Left colon (tissue), 2 donors: ENCODE results near the gene DBF4. TPM values are rescaled to one million over a fixed set of nuclear protein-coding genes. Genes with fewer than 3 reads are reported as not detected.
A peak's percentile ranks its signal among the peaks of the same experiment; 100 is the strongest.
"Not testable (repeated sequence)": the region's sequence is repeated elsewhere in the genome, so short reads cannot be mapped to it uniquely, and the experiment has no call there.

ENCODE experiments used
- ATAC-seq: fragments of 200-7000 bp; cut with Tn5 transposase; one replicate; pipeline ENCODE4 v1.9.1; 2020; ENCODE audit warnings: mild to moderate bottlenecking, moderate library complexity
- DNase-seq, 2 donors: peaks; one replicate each; pipeline ENCODE4 v3.0.0-alpha.2; 2020
- intact Hi-C, 2 donors: fragments of 100-400 bp; cut with DNase I in 1 of 2; cut with micrococcal nuclease in 1 of 2; formaldehyde crosslinking; loops; one replicate each; pipeline versions ENCODE4 v1.11.2 to v1.14.0; 2022; cut with DNase I, micrococcal nuclease
- total RNA-seq, 2 donors: library from RNA; stranded (reverse); fragmentation: NEBNext Ultra II Directional; extraction: Animal tissue kit (Norgen Biotek cat#: 25700); gene quantifications; one replicate each; pipeline ENCODE4 v1.2.1, GENCODE V29; 2021
- donor health status: DM: no; HTN: no; CAD: no.
- donor health status: DM: yes; HTN: yes; CAD: no.

The DBF4 gene
- total RNA-seq, 2 donors from 2014 or later, result 11.0 to 15.0 TPM

DNA sequence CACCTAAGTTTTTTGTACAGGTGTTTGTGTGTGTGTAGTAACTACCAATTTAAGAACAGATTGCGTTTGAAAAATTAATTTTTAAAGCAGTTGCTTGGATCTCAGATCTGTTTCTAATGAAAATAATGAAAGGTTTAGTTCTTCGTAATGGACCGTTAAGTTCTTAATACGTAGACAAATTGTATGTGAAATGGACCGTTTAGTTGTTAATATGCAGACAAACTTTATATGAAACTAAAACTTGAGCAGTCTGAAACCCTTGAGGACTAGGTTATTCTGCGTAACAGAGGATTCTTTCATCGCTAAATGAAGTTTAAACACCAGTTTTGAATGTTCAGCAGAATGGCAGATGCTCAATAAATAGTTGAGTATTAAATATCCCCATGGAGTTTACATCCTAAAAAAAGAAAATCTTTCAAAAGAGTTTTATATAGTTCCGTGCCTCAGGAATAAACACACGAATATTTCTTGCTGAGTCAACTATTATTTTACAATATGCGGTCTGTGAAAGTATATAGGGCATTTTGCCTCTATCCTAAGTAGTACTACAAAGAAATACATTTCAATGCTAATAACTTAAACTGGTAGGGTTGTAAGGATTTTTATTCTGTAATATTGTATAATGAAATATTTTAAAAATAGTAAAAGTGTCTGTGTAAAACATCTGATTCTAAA is 1.2 kb downstream of the DBF4 start:
- intact Hi-C loops, result no loop called here
- ATAC-seq (no peak), DNase-seq (no peak)

DNA sequence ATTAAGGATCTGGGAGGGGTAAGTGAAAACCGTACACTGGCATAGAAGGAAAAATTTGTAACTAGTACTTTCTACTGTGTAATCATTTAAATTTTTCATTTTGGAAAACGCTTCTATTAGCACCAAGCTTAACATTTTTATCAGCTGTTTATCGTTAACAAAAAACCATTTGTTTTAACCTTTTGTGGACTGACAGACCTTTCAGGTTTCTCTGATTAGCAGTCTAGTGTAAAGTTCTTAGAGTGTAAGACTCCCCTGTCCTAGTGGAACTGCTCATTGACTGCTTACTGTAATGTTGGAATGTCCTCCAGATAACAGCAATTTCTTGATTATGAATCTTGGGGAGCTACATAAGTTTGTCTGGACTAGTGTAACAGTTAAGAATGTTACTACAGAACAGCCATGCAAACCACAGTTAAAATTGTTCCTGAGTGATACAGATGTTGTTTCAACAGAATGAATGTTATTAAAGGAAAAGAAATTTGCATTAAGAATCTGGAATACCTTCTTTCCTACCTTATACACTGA is 2.0 kb downstream of the DBF4 start:
- DNase-seq (no peak), ATAC-seq (no peak)
- intact Hi-C loops, result no loop called here

DNA sequence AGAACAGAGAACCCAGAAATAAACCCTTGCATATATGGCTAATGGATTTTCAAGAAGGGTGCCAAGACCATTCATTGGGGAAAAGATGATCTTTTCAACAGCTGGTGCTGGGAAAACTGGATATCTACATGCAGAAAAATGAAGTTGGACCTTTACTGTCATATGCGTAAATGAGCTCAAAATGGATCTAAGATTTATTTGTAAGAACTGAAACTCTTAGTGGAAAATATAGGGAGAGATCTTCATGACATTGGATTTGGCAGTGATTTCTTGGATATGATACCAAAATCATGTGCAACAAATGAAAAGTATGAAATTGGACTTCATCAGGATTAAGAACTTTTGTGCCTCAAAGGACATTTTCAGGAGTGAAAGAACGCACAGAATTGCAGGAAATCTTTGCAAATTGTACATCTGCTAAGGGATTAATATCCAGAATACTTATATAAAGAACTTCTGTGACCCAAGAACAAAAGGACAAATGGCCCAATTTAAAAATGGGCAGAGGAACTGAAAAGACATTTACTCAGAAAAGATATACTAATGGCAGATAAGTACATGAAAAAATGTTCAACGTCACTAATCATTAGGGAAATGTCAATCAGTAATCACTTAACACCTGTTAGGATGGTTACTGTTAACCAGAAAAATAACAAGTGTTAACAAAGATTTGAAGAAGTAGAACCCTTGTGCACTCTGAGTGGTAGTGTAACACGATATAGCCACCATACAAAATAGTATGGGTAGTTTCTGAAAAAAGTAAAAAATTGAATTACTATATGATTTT is 6.1 kb downstream of the DBF4 start:
- DNase-seq (no peak), ATAC-seq (no peak)
- intact Hi-C loops, result loop anchor here in 1 of 2 donors (10.0 kb wide), 1 partner anchor 378 kb away; no protein-coding TSS in a partner anchor

DNA sequence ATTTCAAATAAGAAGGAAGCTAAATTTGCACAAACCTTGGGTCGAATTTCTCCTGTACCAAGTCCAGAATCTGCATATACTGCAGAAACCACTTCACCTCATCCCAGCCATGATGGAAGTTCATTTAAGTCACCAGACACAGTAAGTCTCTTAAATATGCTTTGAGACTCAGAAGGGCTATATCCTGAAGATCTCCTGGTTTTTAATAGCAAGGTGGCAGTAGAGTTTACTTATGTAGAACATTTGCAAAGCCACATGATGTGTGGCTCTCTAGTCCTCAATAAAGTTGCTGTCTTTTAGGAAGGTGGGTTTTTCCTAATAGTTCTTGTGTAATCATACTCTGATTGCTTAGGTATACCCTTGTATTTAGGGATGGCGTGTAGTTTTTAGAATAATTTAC is 8.7 kb downstream of the DBF4 start:
- no peak for DNase-seq

GRCh38 chr7:87886875-87887274 is 10.6 kb downstream of the DBF4 start:
- DNase-seq (no peak), ATAC-seq (peak; percentile 34)
- intact Hi-C loops, result loop anchor here in 1 of 2 donors (10.0 kb wide), 1 partner anchor 382 kb away; no protein-coding TSS in a partner anchor

More for the DNA sequence above, 8.7 kb downstream of the DBF4 start:
- intact Hi-C loops, result loop anchor here in 1 of 2 donors (10.0 kb wide), 1 partner anchor 380 kb away; no protein-coding TSS in a partner anchor
- no peak for ATAC-seq

- ATAC-seq, result no peak
- DNase-seq, result no peak
- intact Hi-C loops, result no loop called here
Observed at GRCh38 chr7:87895363-87895762, 19.1 kb downstream of the DBF4 start.

DNA sequence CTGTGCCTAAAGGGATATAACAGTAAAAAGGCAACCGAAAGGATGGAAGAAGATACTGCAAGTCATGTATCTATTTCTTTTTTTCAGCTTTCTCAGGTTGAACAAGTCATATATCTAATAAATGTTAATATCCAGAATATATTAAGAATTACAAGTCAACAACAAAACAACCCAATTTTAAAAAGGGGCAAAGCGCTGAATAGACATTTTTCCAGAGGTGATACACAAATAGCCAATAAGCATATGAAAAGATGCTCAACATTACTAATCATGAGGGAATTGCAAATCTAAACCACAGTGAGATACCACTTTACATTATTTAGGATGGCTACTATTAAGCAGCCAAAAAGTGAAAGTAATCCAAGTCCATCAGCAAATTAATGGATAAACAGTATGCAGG is 23.0 kb downstream of the DBF4 start:
- DNase-seq, result no peak
- ATAC-seq, result no peak
- intact Hi-C loops, result no loop called here

GRCh38 chr7:87907136-87907906 is 31.0 kb downstream of the DBF4 start:
- DNase-seq, intact Hi-C loops, ATAC-seq: not testable (repeated sequence)

GRCh38 chr7:87908814-87909213 is 32.5 kb downstream of the DBF4 start:
- ATAC-seq, intact Hi-C loops, DNase-seq: not testable (repeated sequence)

- ATAC-seq, result no peak
- DNase-seq, result no peak
- intact Hi-C loops, result no loop called here
Observed at GRCh38 chr7:87912121-87912520, 35.8 kb downstream of the DBF4 start.

DNA sequence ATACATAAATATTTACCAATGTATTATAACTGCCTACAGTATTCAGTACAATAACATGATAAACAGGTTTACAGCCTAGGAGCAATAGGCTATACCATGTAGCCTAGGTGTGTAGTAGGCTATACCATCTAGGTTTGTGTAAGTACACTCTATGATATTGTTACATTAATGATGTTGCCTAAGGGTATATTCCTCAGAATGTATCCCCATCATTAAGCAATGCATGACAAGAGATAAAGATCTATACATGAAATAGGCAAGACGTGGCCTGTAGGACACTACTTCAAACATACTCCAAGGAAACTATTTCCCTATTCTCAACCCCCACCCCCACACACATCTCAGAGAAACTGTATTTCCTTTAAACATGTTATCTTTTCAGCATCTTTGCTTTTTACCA is 42.4 kb downstream of the DBF4 start:
- intact Hi-C loops, result no loop called here
- DNase-seq, result no peak
- ATAC-seq, result no peak

DNA sequence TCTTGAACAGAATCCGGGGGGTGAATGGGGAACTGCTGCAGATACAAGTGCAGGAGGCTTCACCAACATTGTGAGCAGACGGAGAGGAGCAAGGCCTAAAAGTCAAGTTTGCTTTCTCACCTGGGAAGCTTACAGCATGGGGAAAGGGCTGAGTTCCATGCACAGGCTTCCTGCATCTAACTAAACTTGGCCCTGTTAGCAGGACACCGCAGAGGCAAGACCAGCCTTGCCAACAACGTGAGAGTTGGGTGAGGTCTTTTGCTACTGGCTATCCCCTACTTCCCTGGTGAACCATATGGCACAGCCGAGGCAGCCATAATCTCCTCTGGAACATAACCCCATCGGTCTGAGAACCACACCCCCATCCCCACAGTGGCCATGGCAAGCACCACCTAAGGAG is 43.6 kb downstream of the DBF4 start:
- ATAC-seq (no peak), DNase-seq (no peak)
- intact Hi-C loops, result no loop called here

- DNase-seq, result no peak
- no peak for ATAC-seq
- intact Hi-C loops, result no loop called here
Observed at GRCh38 chr7:87920578-87920977, 44.3 kb downstream of the DBF4 start.

DNA sequence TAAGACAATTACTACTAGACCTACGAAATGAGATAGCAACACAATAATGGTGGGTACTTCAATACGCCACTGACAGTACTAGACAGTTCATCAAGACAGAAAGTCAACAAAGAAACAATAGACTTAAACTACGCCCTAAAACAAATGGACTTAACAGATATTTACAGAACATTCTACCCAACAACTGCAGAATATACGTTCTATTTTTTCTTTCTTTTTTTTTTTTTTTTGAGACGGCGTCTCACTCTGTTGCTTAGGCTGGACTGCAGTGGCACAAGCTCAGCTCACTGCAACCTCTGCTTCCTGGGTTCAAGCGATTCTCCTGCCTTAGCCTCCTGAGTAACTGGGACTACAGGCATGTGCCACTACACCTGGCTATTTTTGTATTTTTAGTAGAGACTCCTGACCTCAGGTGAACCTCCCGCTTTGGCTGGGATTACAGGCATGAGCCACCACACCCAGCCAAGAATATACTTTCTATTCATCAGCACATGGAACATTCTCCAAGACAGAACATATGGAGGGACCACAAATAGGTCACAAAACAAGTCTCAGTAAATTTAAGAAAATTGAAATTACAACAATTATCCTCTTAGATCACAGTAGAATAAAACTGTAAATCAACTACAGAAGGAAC is 46.6 kb downstream of the DBF4 start:
- ATAC-seq, intact Hi-C loops, DNase-seq: not testable (repeated sequence)

GRCh38 chr7:87926581-87927461 is 50.5 kb downstream of the DBF4 start:
- intact Hi-C loops, result no loop called here
- DNase-seq (peak; percentile 39 to 55), ATAC-seq (peak; percentile 88)

DNA sequence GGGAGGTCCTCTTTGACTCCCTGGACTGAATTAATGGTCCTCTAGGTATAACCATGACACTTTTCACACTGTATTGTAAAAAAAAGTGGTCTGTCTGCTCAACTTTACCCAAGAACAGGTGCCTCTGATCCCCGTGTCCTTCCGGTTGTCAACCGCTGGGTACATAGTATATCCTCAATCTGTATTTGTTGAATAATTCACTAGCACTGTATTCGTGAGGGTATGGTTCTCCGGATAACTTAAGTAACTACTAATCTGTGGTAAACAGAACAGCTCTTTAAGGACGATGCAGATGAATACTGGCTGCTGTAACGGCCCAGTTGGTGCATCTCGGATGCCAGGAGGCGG is 57.3 kb downstream of the DBF4 start:
- DNase-seq (no peak), ATAC-seq (no peak)
- intact Hi-C loops, result no loop called here

- DNase-seq, result peak; percentile 88 to 89
- peak; percentile 98 for ATAC-seq
- intact Hi-C loops, result no loop called here
Observed at GRCh38 chr7:87933953-87934698, 57.8 kb downstream of the DBF4 start, which contains the start of gene ADAM22. Gene ADAM22, plus strand, starts transcription at chr7:87934251. Its CDS starts 215 bp downstream, at chr7:87934466.
